GM18873 (cell line): ENCODE data around the gene MLLT3.
A peak's percentile ranks its signal among the peaks of the same experiment; 100 is the strongest.

Experiments used
- ATAC-seq: cut with Tn5 transposase; IDR thresholded peaks from one replicate; pipeline ENCODE4 v1.9.1; 2021; ENCODE audit warnings: mild to moderate bottlenecking, moderate library complexity, moderate number of reproducible peaks; ENCODE audit not compliant: unreplicated experiment, low FRiP score

The MLLT3 gene

DNA sequence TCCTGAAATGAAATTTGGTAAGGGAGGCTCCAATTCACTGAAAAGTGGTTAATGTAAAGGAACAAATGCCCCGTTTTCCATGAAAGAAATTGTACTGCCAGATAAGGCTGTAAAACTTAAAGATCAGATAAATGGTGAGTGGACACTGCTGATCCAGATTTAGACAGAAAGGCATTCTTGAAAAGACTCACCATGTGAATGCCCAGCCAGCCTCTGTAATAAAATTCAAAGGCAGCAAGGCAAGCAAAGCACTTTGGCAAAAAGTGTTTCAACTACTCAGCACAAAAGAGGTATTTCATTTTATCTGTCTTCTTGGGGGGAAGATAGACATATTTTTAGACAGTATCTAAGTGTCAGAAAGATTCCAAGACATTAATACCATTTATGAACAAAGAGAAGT lies 133.6 kb downstream of the MLLT3 start:
- no peak for ATAC-seq

DNA sequence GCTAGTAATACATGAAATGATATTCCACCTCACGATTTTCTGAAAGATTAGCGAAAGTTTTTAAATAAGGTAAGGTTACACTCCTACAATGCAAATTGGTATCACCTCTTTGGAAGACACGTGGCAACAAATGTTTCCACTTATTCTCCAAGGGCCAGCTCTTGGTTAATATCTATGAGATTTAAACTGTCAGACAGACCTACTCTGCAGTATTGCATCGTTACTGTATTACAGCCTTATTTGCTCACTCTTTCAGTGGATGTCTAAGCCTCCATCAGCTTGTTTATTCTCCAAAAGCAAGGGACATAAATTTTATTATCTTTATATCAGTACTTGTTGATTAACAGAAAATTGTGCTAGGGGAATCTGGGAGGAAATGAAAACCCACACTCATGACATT lies 135.7 kb downstream of the MLLT3 start:
- ATAC-seq: no peak

DNA sequence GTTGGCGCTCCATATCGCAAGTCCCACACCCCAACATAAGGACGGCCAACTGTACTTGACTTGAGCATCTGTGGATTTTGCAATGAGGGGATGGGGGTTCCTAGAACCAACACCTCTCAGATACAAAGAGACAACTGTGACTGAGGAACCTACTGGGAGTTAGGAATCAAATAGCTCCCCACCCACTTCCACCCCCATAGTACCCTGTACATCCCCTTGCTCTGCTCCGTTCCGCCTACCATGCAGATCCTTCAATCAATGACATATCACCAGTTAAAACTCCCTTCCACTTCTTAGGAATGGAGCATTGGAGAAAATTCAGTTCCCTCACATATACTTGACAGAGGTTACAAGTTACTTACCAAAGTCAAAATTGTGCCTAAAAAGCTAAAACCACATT lies 140.9 kb downstream of the MLLT3 start:
- ATAC-seq: no peak

DNA sequence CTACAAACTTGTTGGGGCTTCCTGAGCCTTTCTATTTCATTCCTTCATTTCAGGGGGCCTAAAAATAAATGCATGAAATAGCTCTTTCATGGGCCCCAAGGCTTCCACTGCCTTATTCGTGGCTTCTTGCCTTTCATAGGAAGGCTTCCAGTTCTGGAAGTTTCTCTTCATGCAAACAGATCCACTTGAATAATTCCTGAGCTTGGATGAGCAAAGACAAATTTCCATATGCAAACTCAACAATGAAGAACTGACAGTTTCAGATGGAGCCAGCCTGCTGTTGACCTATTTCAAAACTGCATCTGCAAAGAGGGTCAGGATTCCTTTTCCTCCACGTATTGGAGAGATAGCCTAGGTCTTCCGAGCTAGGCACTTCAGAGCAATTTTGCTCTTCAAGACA lies 142.1 kb downstream of the MLLT3 start:
- ATAC-seq: no peak

DNA sequence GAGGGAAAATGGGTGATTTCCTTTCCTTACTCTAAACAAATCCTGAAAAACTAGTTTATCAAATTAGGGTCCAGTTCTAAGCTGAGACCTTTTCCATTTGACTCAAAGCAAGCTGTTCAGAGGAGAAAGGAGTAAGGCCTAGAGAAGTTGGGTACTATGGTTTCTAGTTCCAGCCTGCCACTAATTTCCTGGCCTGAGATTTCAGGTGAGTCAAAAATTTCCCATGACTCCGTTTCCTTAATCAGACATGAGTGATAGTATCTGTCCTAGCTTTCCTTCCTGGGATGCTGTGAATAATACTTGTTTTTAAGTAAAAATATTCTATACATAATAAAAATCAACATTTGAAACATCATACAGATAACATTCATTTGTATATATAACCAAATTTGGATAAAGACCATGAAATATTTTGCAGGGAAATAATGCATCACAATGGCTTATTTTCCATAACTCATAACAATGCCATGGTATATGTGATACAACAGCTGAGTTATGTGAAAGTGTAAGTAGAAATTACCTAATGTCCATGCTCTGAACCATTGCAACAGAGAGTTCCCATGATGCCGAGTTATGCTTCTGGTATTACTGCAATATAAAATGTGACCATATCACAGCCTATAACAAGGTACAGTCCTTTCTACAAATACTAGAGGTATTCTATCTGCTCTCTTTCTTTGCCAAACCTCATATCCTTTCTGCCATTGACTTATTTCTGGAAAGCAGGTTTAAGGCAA lies 142.7 kb downstream of the MLLT3 start:
- ATAC-seq: peak; percentile 61

DNA sequence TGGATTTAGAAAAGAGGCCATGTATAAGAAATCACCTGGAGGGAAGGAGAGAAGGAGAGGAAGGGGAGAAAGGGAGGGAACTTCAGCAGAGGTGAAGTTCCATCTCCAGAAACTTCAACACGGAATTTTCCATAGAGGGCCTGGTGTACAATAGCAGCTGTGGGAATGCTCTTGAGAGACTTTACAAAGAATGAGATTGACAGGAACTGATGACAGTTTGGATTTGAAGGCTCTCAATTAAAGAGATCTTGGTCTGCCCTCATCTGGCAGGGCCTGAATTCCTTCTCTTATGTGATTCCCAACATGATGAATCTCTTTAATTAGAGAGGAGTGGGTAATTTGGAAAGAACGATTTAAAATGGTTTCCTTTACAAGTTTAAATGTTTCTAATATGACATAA lies 143.5 kb downstream of the MLLT3 start:
- no peak for ATAC-seq

DNA sequence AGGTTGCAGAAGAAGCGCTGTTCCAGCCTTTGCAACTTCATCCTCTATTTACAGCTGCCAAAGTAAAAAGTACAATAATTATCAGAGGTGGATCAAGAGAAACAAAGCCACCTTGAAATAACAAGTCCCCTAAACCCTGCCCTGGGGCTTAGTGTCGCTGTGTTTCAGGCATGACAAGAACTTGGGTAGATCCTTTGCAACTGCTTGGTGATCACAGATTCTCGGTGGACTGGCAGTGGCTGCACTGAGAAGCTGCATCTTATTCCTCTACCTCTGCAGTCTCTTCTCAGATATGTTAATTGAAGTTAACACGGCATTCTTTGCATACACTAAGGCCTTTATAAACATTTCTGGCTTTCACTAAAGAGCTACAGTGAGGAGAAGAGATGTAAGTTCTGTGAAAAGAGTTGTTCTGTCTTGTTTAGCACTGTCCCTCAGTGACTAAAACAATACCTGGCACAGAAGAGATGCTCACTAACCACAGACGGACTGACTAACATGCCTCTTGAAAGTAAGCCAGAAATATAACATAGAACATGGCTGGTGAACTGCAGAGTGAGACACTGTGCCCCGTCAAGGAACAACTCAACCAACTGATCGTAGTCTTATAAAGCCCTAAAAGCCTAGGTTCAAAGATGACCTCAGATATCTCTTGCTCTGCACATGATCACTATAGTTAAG lies 144.2 kb downstream of the MLLT3 start:
- no peak for ATAC-seq

DNA sequence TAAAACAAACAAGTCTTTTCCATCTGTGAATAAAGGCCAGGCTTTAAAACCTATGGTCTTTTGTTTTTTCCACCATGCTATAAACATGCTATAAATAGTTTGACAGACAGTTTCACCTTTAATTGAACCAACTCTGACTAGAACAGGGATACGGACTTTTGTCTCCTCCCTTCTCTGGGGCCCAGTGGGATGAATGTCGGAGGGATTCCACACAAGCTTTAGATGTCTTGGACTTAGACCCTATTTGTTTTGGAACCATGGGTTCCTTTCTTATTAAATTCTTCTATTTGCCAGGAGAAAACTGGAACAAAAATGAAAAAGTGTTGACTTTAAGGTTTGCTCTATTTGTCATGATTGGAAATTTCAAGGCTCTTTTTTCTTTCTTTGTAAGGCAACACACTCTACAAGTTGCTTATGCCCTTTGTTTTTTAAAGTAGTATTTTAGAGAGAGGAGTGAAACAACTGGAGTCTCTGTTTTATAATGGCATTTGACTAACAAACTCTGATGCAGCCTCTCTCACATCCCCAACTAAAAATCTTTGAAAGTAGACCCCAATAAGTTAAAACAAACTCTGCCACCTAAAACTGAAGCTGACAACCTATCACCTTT lies 145.3 kb downstream of the MLLT3 start:
- no peak for ATAC-seq

DNA sequence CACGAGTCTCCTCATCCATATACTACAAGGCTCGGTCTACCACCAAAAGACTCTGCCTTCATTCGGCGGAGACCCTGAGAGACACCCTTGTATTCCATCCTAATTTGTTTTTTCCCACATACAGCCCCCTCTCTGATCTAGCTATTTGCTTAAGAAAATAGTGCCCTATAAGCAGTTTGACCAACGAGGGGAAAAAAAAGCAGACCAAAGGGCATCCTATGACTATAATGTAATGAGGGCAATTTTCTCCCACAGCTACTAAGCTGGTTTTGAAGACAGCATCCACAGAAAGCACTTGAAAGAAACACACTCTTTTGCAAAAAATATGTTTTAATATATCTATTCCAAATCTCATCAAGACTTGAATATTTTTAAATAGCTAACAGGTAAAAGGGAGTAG lies 147.8 kb downstream of the MLLT3 start:
- ATAC-seq: no peak

DNA sequence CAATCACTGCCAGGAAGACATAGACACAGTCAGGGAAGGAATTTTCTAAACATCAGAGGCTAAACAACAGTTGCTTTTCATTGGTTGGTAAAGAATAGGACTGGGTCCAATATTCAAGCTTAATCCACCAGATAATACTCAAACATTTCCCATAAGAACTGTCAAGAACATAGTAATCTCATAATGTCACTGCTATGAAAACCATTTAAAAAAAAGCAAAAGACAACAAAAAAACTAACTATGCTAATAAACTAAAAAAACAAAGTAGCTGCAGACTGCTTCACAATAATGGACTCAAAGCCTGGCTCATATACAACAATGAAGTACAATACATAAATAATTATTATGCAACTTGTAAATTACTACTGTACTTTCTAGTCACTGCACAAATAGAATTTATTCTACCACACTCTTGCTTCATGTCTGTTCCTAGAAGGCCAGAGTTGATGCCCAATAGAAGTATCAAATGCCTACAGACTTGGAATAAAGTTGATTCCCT lies 148.7 kb downstream of the MLLT3 start:
- no peak for ATAC-seq

DNA sequence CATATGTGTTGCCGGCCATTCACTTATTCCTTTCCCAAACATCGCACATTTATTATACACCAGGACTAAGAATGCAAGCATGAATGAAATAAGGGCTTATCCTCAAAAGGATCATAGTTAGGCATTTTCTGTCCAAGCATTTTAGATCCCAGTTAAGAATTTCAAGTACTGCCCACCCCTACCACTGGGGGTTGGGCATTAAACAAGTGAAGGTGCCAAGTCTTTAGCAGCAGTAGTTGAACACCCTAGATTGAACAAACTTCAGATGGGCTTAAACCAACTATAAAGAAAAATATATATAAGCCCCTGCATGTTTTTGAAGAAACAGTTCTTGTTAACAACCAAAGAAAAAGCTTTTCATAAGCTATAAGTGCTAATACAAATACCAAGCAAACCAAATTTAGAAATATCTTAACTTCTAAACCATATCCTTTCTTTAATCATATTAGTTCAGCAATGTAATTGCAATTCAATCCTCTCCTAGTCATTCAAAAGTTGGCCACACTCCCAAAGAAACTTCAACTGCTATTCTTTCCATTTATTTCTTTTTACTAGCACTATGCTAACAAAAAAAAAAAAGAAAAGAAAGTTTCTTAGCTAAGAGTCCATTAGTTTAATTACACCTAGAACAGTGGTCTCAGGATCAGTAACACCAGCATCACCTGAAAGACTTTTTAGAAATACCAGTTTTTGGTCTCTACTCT lies 149.8 kb downstream of the MLLT3 start:
- ATAC-seq: no peak

DNA sequence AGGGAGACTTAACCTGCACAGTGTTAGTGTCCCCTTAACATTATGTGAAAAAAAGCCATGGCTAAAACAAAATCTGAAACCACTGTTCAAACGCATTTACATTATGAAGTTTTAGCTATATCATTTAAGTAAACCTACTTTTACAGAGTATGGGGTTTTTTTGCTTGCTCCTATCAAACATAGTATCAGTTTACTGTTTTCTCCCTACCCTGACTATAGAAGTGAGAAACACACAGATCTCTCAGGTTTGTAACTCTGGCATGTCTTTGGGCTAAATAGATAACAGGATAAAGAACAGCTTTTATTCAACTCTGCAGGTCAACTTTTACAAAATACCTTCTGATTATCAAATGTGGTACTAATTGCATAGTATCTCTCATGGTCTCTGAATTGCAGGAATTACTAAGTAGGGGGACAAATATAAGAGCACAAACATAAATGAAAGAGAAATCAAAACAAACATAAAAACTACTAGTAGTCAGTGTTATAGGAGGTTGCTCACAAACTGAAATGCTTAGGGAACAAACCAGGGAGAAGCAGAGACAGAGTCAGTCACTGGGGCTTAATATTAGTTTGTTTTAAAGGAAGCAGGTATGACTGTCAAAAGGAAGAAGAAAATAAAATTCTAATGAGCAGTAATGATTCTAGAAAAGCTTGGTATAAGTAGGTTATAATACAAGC lies 155.8 kb downstream of the MLLT3 start:
- no peak for ATAC-seq

DNA sequence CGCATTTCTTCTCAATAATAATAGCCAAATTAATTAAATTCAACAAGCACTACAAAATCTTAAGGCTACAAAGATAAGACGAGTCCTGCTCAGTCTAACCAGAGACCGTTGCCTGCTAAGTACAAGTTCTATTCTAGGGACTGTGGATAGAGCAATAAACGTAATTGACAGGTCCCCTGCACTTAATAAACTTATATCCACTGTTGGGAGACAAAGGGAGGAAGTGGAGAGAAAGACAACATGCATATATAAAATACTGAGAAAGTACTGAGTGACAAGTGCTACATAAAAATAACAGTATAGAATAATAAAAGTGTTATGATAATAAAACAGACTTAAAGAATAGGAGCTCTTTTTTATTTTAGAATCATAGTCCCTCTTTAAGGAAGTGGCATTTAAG lies 158.1 kb downstream of the MLLT3 start:
- no peak for ATAC-seq

DNA sequence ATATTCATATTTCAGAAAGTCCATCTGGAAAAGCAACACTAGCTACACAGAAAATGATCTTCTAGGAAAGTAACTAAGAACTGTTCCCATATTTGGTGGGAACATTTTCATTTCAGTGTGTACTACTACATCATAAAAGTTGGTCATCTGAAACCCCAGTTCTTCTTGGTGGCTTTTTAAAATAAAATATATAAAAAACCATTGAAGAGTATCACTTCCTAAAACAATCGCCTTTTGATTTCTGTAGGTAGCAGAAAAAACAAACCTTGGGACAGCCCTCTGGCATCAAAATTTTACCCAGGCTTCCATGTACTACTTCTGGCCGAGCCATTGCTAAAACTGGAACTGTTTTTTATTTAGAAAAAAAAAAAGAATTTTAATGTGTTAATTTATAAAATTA lies 158.5 kb downstream of the MLLT3 start:
- ATAC-seq: no peak

DNA sequence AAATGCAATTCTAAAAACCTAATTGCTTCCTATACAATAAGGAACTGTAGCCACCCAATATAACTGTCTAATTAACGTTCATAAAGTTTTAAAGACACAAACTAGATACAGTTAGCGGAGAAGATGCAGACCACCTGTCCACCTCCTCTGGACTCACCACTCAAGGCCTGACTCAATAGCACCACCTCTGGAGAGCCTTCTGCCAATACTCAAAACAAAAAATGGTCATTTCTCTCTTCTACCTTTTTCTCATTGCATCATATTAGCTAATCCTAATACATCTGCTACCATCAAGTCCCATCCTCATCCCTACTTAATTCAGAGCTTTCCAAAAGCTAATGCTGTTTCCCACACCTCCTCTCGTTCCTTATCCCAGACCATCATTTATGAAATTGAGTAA lies 159.9 kb downstream of the MLLT3 start:
- ATAC-seq: no peak

DNA sequence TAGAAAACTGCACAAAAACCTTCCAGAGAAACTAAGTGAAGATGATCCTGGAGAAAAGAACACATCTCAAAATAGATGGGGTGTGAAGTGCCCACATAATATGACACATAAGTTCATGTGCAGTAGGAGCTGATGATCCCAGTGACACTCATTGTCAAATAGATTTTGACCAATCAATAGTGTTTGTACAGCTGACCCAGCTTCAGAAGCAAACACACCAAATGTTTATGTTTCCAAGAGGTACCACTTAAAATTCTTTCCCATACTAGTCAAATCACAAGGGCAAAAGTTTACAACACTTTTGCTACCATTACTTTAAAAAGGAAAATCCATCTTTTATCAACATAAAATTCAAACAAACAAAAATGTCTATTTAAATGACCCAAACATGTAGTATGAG lies 175.0 kb downstream of the MLLT3 start:
- ATAC-seq: no peak

DNA sequence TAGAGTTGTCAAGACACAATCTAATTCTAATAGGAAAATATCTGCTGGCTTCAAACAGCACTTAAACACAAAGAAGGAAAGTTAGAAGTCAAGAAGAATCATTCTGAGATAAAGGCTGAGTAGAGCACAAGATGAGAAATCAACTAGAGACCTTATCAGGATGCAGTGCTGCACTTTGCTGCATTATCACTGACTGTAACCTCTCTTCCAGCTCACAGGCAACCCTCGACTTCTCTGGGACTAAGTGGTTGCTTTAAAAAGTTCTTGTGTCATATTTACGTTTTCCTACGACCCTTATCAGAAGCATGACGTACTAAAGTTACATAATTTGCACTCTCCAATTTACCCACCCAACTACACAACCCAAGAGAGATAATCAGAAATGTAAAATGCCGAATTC lies 176.1 kb downstream of the MLLT3 start:
- no peak for ATAC-seq

DNA sequence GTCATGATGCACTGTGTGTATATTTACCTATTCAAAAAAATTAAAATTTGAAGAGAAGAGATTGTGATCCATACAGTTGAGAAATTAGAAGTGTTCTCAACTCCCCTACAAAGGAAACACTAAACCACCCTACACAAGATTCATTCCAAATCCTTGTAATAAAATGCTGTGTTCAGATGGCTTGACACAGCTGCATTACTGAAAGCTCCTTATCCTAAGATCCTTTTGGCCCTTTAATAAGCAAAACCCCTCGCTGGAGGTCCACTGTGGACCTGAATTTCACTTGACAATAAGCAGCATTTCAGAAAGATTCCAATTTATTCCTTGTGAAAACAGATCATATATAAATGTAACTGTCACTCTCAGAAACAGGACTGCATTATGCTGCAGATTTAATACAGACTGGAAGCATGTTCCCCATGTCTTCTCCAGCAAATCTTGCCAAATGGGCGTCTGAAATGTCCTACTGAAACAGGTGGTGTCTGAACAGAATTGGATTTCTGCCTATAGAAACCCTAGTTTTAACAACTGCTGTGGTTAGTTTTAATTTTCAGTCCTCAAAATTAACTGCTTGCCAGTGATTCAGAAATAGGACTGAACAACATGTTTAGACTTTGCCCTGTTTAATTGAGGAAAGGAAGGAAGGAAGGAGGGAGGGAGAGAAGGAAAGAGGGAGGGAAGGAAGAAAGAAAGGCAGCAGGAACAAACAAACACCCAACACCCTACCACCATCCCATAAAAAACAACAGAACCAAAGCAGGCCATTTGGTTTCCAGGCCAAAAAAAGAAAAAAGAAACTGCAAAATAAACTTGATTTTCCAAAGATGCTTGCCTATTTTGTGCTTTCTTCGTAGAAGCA lies 179.6 kb downstream of the MLLT3 start:
- ATAC-seq: no peak

DNA sequence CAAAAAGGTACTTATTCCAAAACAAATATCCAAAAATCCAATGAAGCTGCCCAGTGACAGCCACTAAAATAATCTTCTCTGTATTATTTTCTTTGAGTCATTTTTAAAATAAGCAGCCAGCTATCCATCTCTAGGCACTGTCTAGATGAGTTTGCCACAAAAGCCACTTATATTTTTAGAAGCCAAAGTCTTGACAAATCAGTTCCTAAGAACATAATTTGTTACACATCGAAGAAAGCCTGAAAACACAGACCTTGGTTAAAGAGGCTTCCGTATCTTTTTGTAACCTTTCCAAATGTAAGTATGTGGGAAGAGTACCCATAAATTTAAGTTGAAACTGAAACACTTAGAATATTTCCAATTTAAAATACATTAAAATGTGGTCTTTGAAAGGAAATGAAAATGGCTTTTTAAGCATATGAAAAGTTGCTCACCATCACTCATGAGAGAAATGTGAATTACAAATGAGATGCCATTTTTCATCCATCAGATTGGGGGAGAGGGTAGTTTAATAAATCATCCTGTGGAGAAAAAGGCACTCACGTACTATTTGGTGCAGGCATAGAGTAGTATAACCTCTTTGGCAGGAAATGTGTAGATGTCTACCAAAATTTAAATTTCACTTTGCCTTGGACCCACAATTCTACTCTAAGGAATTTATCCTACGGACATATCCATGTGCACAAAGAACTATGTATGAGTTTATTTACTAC lies 180.4 kb downstream of the MLLT3 start:
- ATAC-seq: no peak
